NCI-H2107 treated with DMSO at 0.1 percent for 48 hours (cell line): ENCODE data around the gene APOL1.
"Not testable (repeated sequence)": the region's sequence is repeated elsewhere in the genome, so short reads cannot be mapped to it uniquely, and the experiment has no call there.

Experiments
- DNase-seq: peaks from one replicate; lab custom pipeline; 2025; ENCODE audit not compliant: unreplicated experiment; lab: John Stamatoyannopoulos, UW

The APOL1 gene

GRCh38 chr22:36243986-36244385 is 8.9 kb upstream of the APOL1 start:
- no peak for DNase-seq

- DNase-seq: no peak
These were observed 8.2 kb upstream of the APOL1 start for GRCh38 chr22:36244522-36245391.

DNA sequence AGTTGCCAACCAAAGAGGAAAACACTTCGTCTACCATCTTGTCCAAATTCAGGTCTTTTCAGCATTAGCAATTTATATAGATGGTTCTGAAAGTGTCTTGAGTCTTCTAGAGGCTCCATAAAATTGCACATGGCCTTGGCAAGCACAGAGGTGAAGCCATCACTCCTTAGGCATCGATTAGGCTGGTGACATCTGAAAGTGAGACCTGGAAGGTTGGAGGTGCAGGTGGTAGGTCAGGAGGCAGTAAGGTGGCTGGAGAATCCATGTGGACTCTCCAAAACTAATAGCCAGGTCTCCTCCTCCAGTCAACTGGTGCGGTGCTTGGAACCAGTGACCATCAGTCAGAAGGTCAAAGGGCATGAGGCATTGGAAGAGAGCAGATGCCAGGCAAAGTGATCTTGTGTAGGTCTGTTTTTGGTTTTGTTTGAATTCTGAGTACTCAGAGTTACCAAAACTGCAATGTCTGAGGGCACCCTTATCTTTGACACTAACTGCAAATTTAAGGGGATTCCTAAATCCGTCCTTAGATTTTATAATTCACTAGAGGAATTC is 7.1 kb upstream of the APOL1 start:
- no peak for DNase-seq

- no peak for DNase-seq
These were observed 6.2 kb upstream of the APOL1 start for GRCh38 chr22:36246718-36247117.

DNA sequence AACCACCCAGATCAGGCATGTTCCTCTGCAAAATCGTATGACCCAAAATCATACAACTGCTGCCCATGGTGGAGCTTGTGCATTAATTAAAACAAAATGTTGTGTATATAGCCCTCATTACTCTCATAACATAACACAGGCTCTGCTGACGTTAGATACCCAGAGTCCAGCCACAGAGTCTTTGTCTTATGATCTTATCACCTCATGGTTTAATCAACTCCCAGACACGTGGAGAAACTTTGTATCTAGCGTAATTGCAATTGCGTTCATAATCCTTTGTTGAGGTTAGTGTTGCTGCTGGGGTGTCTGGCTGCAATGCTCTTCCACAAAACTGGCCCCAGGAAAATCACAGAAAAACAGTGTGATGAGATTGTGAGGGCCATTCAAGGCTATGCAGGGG is 5.0 kb upstream of the APOL1 start:
- no peak for DNase-seq

GRCh38 chr22:36249160-36249559 is 3.8 kb upstream of the APOL1 start:
- DNase-seq: no peak

- not testable (repeated sequence) for DNase-seq
These were observed 2.5 kb upstream of the APOL1 start for GRCh38 chr22:36250292-36250960.

DNA sequence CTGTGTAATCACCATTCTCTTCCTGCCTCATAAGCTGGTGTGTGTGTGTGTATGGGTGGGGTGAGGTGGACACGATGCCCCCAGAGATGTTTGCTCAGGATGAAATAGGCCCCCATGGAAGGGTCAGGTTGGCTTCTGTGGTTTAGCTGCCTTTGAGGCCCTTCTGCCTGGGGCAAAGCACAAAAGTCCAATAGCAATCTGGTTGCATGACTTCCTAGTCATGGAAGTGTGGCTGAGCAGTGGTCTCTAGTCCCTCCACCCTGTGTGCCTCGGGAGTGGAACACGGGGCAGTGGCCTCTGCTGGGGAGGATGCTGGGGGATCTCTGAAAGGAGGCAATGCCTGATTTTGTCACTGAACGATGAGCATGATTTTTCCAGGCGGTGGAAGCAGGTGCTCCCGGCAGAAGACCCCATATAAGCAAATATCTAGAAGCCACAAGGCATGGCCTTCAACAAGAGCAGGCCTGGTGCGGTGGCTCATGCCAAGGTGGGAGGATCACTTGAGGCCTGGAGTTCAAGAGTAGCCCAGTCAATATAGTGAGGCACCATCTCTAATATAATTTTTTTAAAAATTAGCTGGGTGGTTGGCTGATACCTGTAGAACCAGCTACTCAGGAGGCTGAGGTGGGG is 839 bp upstream of the APOL1 start:
- not testable (repeated sequence) for DNase-seq

GRCh38 chr22:36253523-36254490 is 874 bp downstream of the APOL1 start:
- no peak for DNase-seq

DNA sequence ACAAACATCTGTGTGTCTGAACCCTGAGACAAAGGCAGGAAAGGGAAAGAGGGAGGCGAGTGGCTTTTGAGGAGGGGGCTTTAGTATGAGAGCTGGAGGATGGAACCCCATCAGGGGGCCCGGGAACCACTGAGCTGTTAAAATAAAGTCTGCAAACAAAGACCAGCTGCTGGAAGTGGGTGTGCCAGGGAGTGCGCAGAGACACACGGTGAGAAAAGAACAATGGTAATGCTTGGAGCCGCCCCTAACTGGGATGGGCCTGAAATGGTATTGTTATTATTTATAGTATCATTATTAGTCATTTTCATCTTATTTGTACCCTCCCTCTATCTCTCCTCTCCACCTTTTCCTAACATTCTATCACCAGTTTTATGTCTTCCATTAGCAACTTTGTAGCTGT is 2.6 kb downstream of the APOL1 start:
- not testable (repeated sequence) for DNase-seq

DNA sequence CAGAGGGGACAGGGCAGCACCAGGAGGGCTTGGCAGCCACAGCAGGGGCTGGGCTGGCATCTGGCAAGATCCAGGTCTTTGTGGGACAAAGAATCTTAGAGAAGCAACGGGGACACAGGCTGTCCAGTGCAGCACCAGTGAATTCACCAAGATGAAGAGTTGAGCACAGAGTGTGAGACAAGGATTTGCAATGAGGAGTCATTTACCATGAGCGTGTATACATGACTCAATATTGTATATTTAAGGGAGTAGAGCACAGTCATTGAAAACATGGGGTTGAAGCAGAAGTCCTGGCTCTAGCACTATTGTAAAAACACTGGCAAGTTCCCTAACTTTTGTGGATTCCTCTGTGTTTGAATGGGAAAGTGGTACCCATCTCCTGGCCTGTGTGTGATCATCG is 3.5 kb downstream of the APOL1 start:
- no peak for DNase-seq

GRCh38 chr22:36257308-36257707 is 4.4 kb downstream of the APOL1 start:
- no peak for DNase-seq

- DNase-seq: no peak
These were observed 5.2 kb downstream of the APOL1 start for GRCh38 chr22:36257948-36258670.

DNA sequence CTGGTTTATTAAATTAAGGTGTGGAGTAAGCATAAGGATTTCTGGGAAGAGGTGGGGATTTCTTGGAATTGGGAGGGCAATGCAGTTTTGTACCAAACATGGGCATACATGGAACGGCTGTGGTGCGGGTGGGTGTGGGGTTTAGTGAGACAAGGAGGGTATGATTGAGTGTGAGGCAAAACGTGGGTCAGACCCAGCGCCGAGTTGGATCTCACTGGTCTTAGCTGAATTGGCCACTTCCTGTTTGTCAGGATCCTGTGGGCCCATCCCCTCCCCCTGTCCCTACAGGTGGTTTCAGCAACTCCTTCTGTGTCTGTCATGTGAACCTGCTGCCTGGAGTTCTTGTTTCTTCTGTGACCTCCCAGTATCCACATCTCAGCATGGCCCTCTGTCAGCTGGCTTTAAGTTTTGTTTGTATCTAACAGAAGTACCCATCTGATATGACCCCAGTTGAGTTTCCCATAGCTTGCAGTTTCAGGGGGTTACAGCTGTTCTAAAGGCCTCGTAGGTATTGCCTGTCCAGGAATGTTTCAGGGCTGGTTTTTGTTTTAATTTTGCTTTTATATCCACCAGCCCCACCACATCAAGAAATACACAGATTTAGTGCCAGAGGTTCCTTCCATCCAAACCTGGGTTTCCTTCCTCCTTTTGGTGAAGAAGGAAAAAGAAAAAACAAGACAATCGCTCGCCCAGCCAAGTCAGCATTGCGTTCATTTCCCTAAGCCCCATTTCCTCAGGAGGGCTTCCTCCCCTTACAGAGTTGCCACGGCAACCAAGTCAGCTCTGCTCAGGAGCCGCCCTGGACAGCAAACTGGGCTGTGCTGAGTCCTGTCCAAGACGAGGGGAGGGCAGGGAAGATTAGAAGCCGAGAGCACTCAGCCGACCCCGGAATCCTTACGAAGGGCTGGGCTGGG is 6.0 kb downstream of the APOL1 start:
- DNase-seq: no peak

DNA sequence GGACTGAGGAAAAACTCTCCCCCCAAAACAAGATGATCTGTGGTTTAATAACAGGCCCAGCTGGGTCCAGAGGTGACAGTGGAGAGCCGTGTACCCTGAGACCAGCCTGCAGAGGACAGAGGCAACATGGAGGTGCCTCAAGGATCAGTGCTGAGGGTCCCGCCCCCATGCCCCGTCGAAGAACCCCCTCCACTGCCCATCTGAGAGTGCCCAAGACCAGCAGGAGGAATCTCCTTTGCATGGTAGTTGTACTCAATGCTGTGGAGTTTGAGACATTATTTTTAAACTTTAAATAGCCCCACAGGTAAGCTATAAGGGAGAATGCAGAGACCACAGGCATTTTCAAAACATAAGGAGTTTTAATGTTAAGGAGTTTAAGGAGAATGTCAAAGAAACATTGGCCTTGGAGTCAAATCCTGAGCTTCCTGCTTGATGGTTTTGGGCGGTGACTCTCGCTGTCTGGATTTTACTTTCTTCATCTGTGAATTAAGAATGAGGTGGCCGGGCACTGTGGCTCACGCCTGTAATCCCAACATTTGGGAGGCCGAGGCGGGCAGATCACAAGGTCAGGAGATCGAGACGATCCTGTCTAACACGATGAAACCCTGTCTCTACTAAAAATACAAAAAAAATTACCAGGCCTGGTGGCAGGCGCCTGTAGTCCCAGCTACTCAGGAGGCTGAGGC is 6.8 kb downstream of the APOL1 start:
- no peak for DNase-seq

- DNase-seq: not testable (repeated sequence)
These were observed 8.7 kb downstream of the APOL1 start for GRCh38 chr22:36261675-36262074.

GRCh38 chr22:36262307-36262706 is 9.4 kb downstream of the APOL1 start:
- DNase-seq: not testable (repeated sequence)

DNA sequence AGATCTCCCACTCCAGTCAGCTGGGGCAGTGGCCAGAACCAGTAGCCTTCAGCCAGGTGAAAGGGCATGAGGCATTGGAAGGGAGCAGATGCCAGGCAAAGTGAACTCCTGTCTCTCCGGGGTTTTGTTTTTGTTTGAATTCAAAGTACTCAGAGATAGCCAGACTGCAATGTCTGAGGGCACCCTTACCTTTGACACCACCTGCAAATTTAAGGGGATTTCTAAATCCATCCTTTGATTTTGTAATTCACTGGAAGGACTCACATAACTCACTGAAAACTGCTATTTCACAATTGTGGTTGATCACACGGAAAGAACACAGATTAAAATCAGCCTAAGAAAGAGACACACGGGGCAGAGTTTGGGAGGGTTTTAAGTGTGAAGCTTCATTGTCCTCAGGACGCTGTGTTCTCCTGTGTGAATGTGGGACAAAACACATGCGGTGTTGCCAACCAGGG is 10.3 kb downstream of the APOL1 start:
- not testable (repeated sequence) for DNase-seq
